ENCODE data around the gene MANEA. TPM values are rescaled to one million over a fixed set of nuclear protein-coding genes. Genes with fewer than 3 reads are reported as not detected.

Gene MANEA
- total RNA-seq, 1 experiment from 2014 or later: 4.6 TPM

GRCh38 chr6:95572098-95572497 lies 5.2 kb upstream of the MANEA start:
- intact Hi-C loops (cut with micrococcal nuclease): no loop called here
- no TSS peak for BruUV-seq (replicated peaks)
- DNase-seq: peak; percentile 35

GRCh38 chr6:95574811-95575210 lies 2.5 kb upstream of the MANEA start:
- intact Hi-C loops (cut with micrococcal nuclease): no loop called here
- peaks cover 11% of the 10 kb centered on the region for H3K79me2 ChIP-seq (ENCODE audit: low read length)
- DNase-seq: peak; percentile 7
- TF ChIP-seq EZH2phosphoT487 (IDR thresholded peaks at IDR 0.05; ENCODE audit: borderline replicate concordance, low read length): no peak
- no TSS peak for BruUV-seq (replicated peaks)
- no peak for ATAC-seq
- no peaks in the 10 kb centered on the region for H3K9me2 ChIP-seq (replicated peaks; ENCODE audit: low read length)
- no peak overlapping the region for H3K4me2 ChIP-seq (ENCODE audit: low read length)
- no peak overlapping the region for H2AFZ ChIP-seq (ENCODE audit: low read length)
- H3K9me3 ChIP-seq (ENCODE audit: low read length): no peaks in the 10 kb centered on the region
- peaks cover 8% of the 10 kb centered on the region; the same call in 1 of the 2 replicates for H3K4me1 ChIP-seq (ENCODE audit: insufficient read depth, low read length)
- POLR2A ChIA-PET (ENCODE audit: unreplicated experiment): no interaction called here
- H3K27me3 ChIP-seq (ENCODE audit: low read length): no peaks in the 10 kb centered on the region
- H3F3A ChIP-seq (ENCODE audit: low read length, unreplicated experiment): no peaks in the 10 kb centered on the region
- H4K20me1 ChIP-seq (ENCODE audit: low read length): no peaks in the 10 kb centered on the region
- H3K27ac ChIP-seq (ENCODE audit: low read length): no peak overlapping the region
- H3K9ac ChIP-seq (ENCODE audit: low read length): no peak overlapping the region
- CTCF ChIA-PET: no interaction called here
- H3K4me3 ChIP-seq (ENCODE audit: low read length): no peak overlapping the region
- no peaks in the 10 kb centered on the region for H3K36me3 ChIP-seq (ENCODE audit: low read depth, low read length)

More at GRCh38 chr6:95572098-95572497, 5.2 kb upstream of the MANEA start:
- Histone ChIP-seq H3K27me3 (ENCODE audit: low read length) (no peaks in the 10 kb centered on the region), H3K9me2 (replicated peaks; ENCODE audit: low read length) (no peaks in the 10 kb centered on the region), H2AFZ (ENCODE audit: low read length) (no peak overlapping the region), H4K20me1 (ENCODE audit: low read length) (no peaks in the 10 kb centered on the region), H3K4me1 (ENCODE audit: insufficient read depth, low read length) (no peaks in the 10 kb centered on the region), H3F3A (ENCODE audit: low read length, unreplicated experiment) (no peaks in the 10 kb centered on the region), H3K4me3 (ENCODE audit: low read length) (no peak overlapping the region), H3K9me3 (ENCODE audit: low read length) (no peaks in the 10 kb centered on the region), H3K36me3 (ENCODE audit: low read depth, low read length) (no peaks in the 10 kb centered on the region), H3K79me2 (ENCODE audit: low read length) (no peaks in the 10 kb centered on the region), H3K9ac (ENCODE audit: low read length) (no peak overlapping the region), H3K27ac (ENCODE audit: low read length) (no peak overlapping the region), H3K4me2 (ENCODE audit: low read length) (no peak overlapping the region)
- ChIA-PET CTCF (no interaction called here), POLR2A (ENCODE audit: unreplicated experiment) (no interaction called here)
- TF ChIP-seq, protein P1, sequence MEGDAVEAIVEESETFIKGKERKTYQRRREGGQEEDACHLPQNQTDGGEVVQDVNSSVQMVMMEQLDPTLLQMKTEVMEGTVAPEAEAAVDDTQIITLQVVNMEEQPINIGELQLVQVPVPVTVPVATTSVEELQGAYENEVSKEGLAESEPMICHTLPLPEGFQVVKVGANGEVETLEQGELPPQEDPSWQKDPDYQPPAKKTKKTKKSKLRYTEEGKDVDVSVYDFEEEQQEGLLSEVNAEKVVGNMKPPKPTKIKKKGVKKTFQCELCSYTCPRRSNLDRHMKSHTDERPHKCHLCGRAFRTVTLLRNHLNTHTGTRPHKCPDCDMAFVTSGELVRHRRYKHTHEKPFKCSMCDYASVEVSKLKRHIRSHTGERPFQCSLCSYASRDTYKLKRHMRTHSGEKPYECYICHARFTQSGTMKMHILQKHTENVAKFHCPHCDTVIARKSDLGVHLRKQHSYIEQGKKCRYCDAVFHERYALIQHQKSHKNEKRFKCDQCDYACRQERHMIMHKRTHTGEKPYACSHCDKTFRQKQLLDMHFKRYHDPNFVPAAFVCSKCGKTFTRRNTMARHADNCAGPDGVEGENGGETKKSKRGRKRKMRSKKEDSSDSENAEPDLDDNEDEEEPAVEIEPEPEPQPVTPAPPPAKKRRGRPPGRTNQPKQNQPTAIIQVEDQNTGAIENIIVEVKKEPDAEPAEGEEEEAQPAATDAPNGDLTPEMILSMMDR (conservative IDR thresholded peaks at IDR 0.05; ENCODE audit: low read depth, low read length): no peak
- no peak for TF ChIP-seq EZH2 (IDR thresholded peaks at IDR 0.05; ENCODE audit: low read length, unreplicated experiment)
- TF ChIP-seq EZH2phosphoT487 (IDR thresholded peaks at IDR 0.05; ENCODE audit: borderline replicate concordance, low read length): no peak
- ATAC-seq: peak; percentile 33

DNA sequence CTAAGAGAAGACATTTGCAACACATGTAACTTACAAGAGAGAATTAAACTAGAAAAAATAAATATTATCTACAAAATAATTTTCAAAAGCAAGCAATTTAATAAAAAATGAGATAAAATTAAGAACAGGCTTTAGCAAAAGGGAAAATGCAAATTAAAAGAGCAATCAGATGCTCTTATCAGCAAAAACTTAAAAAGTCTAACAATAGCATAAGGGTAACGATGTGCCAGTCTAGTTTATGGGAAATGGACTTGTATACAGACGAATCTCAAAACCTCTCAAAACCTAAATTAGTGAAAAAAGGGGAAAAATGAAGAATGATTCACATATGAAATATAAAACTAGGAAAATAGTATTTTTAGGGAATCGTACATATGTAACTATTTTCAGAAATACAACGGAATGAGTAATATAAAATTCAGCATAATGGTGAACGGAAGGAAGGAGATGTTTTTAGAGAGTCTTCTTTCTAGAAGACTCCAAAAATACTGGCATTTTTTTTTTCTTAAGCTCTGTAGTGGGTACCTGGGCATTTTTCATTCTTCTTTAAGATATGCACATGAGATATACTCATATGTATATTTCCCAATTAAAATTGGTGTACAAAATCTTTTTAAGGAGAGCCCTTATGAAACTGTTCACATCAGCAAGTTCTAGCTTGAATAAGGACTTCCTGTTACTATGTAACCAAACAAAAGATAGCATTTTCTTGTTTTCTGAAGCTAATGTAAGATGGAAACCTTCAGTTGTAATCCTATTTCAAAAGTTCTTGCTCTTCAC lies 927 bp upstream of the MANEA start:
- POLR2A ChIA-PET (ENCODE audit: unreplicated experiment): no interaction called here
- no peaks in the 10 kb centered on the region for H3K9me2 ChIP-seq (replicated peaks; ENCODE audit: low read length)
- peak overlapping the region; percentile 81 for H3K4me2 ChIP-seq (ENCODE audit: low read length)
- H3K36me3 ChIP-seq (ENCODE audit: low read depth, low read length): no peaks in the 10 kb centered on the region
- H4K20me1 ChIP-seq (ENCODE audit: low read length): no peaks in the 10 kb centered on the region
- peak; percentile 23; the same call in 1 of the 2 replicates for ATAC-seq
- no peak for DNase-seq
- no TSS peak for BruUV-seq (replicated peaks)
- H3K9me3 ChIP-seq (ENCODE audit: low read length): no peaks in the 10 kb centered on the region
- intact Hi-C loops (cut with micrococcal nuclease): loop anchor here (2.0 kb wide), 1 partner anchor 16 kb away; no protein-coding TSS in a partner anchor
- CTCF ChIA-PET: no interaction called here
- H2AFZ ChIP-seq (ENCODE audit: low read length): peak overlapping the region; percentile 99
- peak overlapping the region; percentile 29; the same call in 1 of the 2 replicates for H3K27ac ChIP-seq (ENCODE audit: low read length)
- TF ChIP-seq, protein P1 (conservative IDR thresholded peaks at IDR 0.05; ENCODE audit: low read depth, low read length): no peak
- no peak for TF ChIP-seq EZH2phosphoT487 (IDR thresholded peaks at IDR 0.05; ENCODE audit: borderline replicate concordance, low read length)
- TF ChIP-seq EZH2 (IDR thresholded peaks at IDR 0.05; ENCODE audit: low read length, unreplicated experiment): no peak
- no peaks in the 10 kb centered on the region for H3K27me3 ChIP-seq (ENCODE audit: low read length)
- peaks cover 11% of the 10 kb centered on the region for H3K79me2 ChIP-seq (ENCODE audit: low read length)
- H3F3A ChIP-seq (ENCODE audit: low read length, unreplicated experiment): no peaks in the 10 kb centered on the region
- H3K9ac ChIP-seq (ENCODE audit: low read length): peak overlapping the region; percentile 76
- peaks cover 8% of the 10 kb centered on the region; the same call in 1 of the 2 replicates for H3K4me1 ChIP-seq (ENCODE audit: insufficient read depth, low read length)
- H3K4me3 ChIP-seq (ENCODE audit: low read length): peak overlapping the region; percentile 96

Measured in PC-3 (cell line).